AG09309 (cell line): Measurements from ENCODE around the gene CROT.
"Not testable (repeated sequence)": the region's sequence is repeated elsewhere in the genome, so short reads cannot be mapped to it uniquely, and the experiment has no call there.

ENCODE experiments used
- DNase-seq: peaks from one replicate; pipeline ENCODE4 v3.0.0-alpha.2; 2010; ENCODE audit warnings: low read depth
- H3K4me3 ChIP-seq: 2 replicates; pipeline ENCODE4 v1.5.1; 2011; ENCODE audit warnings: mild to moderate bottlenecking, low read depth, low read length, moderate library complexity; ENCODE audit not compliant: control insufficient read depth
- CTCF ChIP-seq: IDR thresholded peaks from 2 replicates; pipeline ENCODE4 v1.5.1; 2011; ENCODE audit warnings: mild to moderate bottlenecking, low read depth, low read length, inconsistent platforms; ENCODE audit not compliant: insufficient read depth, control insufficient read depth; ENCODE audit errors: missing control alignments

CROT gene

GRCh38 chr7:87317691-87318245, 27.7 kb upstream of the CROT start:
- H3K4me3 ChIP-seq, result no peak overlapping the region
- no peak for DNase-seq
- TF ChIP-seq CTCF, result no peak

GRCh38 chr7:87318741-87319140, 26.7 kb upstream of the CROT start:
- no peak for DNase-seq
- H3K4me3 ChIP-seq, result no peak overlapping the region
- no peak for TF ChIP-seq CTCF

- H3K4me3 ChIP-seq, result not testable (repeated sequence)
Observed at GRCh38 chr7:87319154-87319581, 26.3 kb upstream of the CROT start.

GRCh38 chr7:87322912-87323311, 22.6 kb upstream of the CROT start:
- no peak for DNase-seq
- TF ChIP-seq CTCF, result no peak
- no peak overlapping the region for H3K4me3 ChIP-seq

More at GRCh38 chr7:87319154-87319581, 26.3 kb upstream of the CROT start:
- DNase-seq, result not testable (repeated sequence)

DNA sequence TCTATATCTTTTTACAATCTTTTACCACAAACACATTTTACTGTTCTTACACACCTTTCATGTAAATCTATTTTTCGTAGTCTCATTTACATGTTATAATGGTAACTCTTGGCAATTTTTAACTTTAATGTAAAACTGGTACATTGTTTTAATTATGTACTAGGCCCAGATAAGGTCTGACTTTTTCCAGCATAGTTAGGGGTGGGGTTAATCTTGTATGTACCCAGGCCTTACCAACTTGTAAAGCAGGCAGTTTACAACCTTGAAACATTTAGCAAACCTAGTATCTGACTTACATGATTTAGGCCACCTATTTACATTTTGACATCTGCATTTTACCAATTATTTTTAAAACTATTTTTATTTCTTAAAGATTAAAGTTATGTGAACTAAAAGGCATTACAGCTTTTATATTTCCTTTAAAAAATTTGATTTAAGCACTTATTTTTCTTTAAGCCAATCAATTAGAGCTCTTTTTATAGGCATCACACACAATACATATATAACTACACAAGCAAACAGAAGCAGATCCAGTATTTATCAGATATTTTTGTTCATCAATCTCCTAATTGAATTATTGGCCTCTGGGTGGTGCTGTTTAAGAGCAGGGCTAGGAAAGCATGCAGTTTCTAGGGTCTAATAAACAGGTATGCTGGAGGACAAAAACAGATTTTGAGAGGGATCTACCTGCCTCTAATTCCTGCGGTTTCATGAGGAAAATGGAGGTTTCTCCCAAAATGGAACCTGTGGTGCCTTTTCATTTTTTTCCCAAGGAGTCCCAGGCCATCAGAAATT, 19.7 kb upstream of the CROT start:
- no peak for TF ChIP-seq CTCF
- DNase-seq, result no peak
- no peak overlapping the region for H3K4me3 ChIP-seq

DNA sequence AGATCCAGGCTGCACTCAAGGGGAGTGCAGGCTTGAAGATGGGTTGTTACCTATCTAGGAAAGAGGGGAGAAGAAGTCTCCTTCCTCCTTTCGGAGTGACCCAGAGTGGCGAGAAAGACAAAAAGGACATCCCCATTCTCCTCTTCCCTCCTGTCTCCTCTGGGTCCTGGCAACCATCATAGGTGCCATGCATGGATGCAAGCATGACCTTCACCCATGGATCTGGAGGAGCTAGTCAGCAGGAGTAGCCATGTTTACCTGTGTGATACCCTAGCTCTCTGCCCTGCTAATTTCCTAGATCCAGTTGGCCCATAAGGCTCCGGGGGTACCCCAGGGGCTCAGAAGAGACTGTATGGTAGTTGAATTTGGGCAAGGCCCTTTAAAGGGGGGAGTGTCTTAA, 17.2 kb upstream of the CROT start:
- no peak overlapping the region for H3K4me3 ChIP-seq
- no peak for DNase-seq
- no peak for TF ChIP-seq CTCF

DNA sequence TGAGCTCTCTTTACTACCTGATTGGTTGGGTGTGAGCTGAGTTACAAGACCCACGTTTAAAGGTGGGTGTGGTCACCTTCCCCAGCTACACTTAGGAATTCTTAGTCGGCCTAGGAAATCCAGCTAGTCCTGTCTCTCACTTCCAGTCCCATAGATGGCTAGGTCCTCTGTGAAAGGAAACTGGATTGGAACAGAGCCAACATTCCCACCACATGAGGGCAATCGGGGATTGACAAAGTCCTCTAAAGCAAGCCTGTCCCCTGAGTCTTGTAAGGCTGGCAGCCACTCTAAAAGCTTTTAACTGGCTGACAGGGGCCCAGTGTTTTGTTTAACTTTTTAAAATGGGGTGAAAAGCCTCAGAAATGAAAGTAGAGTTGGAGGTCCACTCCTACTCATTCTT, 15.1 kb upstream of the CROT start:
- DNase-seq, result no peak
- H3K4me3 ChIP-seq, result no peak overlapping the region
- no peak for TF ChIP-seq CTCF
